Mesenchymal stem cell (in vitro differentiated cells and primary cell): ENCODE data around the gene SCN8A.
A peak's percentile ranks its signal among the peaks of the same experiment; 100 is the strongest.
"Not testable (repeated sequence)": the region's sequence is repeated elsewhere in the genome, so short reads cannot be mapped to it uniquely, and the experiment has no call there.

Source experiments
- DNase-seq: peaks from one replicate; pipeline ENCODE4 v3.0.0-alpha.2; 2013
- H2AFZ ChIP-seq: one replicate; pipeline ENCODE4 v1.6.1; 2013; ENCODE audit warnings: low read depth, mild to moderate bottlenecking, control low read depth, inconsistent platforms, low read length, moderate library complexity
- H2AK5ac ChIP-seq: 2 replicates; pipeline ENCODE4 v1.6.1; 2013; ENCODE audit warnings: low read length, moderate library complexity, mild to moderate bottlenecking, inconsistent platforms; ENCODE audit not compliant: severe bottlenecking
- H2BK120ac ChIP-seq: one replicate; pipeline ENCODE4 v1.6.1; 2013; ENCODE audit warnings: low read depth, mild to moderate bottlenecking, inconsistent platforms, low read length, moderate library complexity
- H2BK12ac ChIP-seq, 2 experiments: one replicate each; pipeline ENCODE4 v1.6.1; 2013; ENCODE audit warnings: inconsistent platforms in 2 of 2, low read length in 2 of 2, mild to moderate bottlenecking in 2 of 2, moderate library complexity in 2 of 2, control low read depth in 1 of 2
- H2BK15ac ChIP-seq: one replicate; pipeline ENCODE4 v1.6.1; 2013; ENCODE audit warnings: mild to moderate bottlenecking, low read depth, inconsistent platforms; ENCODE audit not compliant: poor library complexity, severe bottlenecking
- H2BK5ac ChIP-seq: 2 replicates; pipeline ENCODE4 v1.6.1; 2013; ENCODE audit warnings: low read depth, mild to moderate bottlenecking, low read length, control low read depth, inconsistent platforms; ENCODE audit not compliant: poor library complexity, severe bottlenecking
- H3K14ac ChIP-seq, 2 experiments: one replicate each; pipeline ENCODE4 v1.6.1; 2013; ENCODE audit warnings: inconsistent platforms in 2 of 2, low read length in 2 of 2, control low read depth in 1 of 2, mild to moderate bottlenecking in 1 of 2, moderate library complexity in 1 of 2
- H3K18ac ChIP-seq, 2 experiments: one replicate each; pipeline ENCODE4 v1.6.1; 2013; ENCODE audit warnings: inconsistent platforms in 2 of 2, low read length in 2 of 2, control low read depth in 1 of 2, low read depth in 1 of 2, mild to moderate bottlenecking in 1 of 2
- H3K23ac ChIP-seq, 2 experiments: one replicate each; pipeline ENCODE4 v1.6.1; 2013; ENCODE audit warnings: inconsistent platforms in 2 of 2, low read length in 2 of 2, mild to moderate bottlenecking in 2 of 2, moderate library complexity in 2 of 2, control low read depth in 1 of 2
- H3K27ac ChIP-seq: 2 replicates; pipeline ENCODE4 v1.5.1; 2013; ENCODE audit warnings: mild to moderate bottlenecking, moderate library complexity, low read length, control low read depth, inconsistent platforms; ENCODE audit not compliant: poor library complexity, severe bottlenecking
- H3K27me3 ChIP-seq, 2 experiments: 2 replicates each; pipeline versions ENCODE4 v1.6.1 to v1.7.0; 2013; ENCODE audit warnings: low read length in 2 of 2, mild to moderate bottlenecking in 2 of 2, moderate library complexity in 2 of 2, control low read depth in 1 of 2, inconsistent platforms in 1 of 2; ENCODE audit not compliant: control insufficient read depth in 1 of 2, insufficient read depth in 1 of 2
- H3K36me3 ChIP-seq, 2 experiments: 2 replicates each; pipeline versions ENCODE4 v1.6.1 to v1.7.0; 2013; ENCODE audit warnings: low read length in 2 of 2, control low read depth in 1 of 2, inconsistent platforms in 1 of 2, low read depth in 1 of 2, mild to moderate bottlenecking in 1 of 2; ENCODE audit not compliant: insufficient read depth in 2 of 2, control insufficient read depth in 1 of 2
- H3K4ac ChIP-seq, 2 experiments: one replicate each; pipeline ENCODE4 v1.6.1; 2013; ENCODE audit warnings: inconsistent platforms in 2 of 2, low read length in 2 of 2, mild to moderate bottlenecking in 2 of 2, moderate library complexity in 2 of 2, control low read depth in 1 of 2, low read depth in 1 of 2
- H3K4me1 ChIP-seq: 2 replicates; pipeline ENCODE4 v1.6.1; 2013; ENCODE audit warnings: low read depth, low read length, control low read depth; ENCODE audit not compliant: control insufficient read depth, insufficient read depth
- H3K4me2 ChIP-seq: 2 replicates; pipeline ENCODE4 v1.6.1; 2013; ENCODE audit warnings: low read length, mild to moderate bottlenecking, inconsistent platforms; ENCODE audit not compliant: poor library complexity, severe bottlenecking
- H3K4me3 ChIP-seq, 2 experiments: 2 replicates each; pipeline versions ENCODE4 v1.5.1 to v1.7.0; 2013; ENCODE audit warnings: low read length in 2 of 2, mild to moderate bottlenecking in 2 of 2, control low read depth in 1 of 2, low read depth in 1 of 2; ENCODE audit not compliant: insufficient read depth in 1 of 2
- H3K79me1 ChIP-seq: replicated peaks from 2 replicates; pipeline ENCODE4 v1.6.1; 2013; ENCODE audit warnings: mild to moderate bottlenecking, control low read depth, low read length, inconsistent platforms; ENCODE audit not compliant: poor library complexity, severe bottlenecking
- H3K9ac ChIP-seq: 2 replicates; pipeline ENCODE4 v1.7.0; 2013; ENCODE audit warnings: mild to moderate bottlenecking, low read length, moderate library complexity
- H3K9me3 ChIP-seq: 2 replicates; pipeline ENCODE4 v1.7.0; 2013; ENCODE audit warnings: mild to moderate bottlenecking, low read length; ENCODE audit not compliant: control insufficient read depth
- H4K8ac ChIP-seq: one replicate; pipeline ENCODE4 v1.6.1; 2013; ENCODE audit warnings: inconsistent platforms, mild to moderate bottlenecking, low read length, moderate library complexity
- H4K91ac ChIP-seq: one replicate; pipeline ENCODE4 v1.6.1; 2013; ENCODE audit warnings: mild to moderate bottlenecking, low read length, inconsistent platforms
- WGBS: methylation state at CpG from one replicate; pipeline ENCODE4 v1.1.7; 2013; ENCODE audit warnings: mixed read lengths; 5-methylcytosine and 5-hydroxymethylcytosine counted together

SCN8A gene

DNA sequence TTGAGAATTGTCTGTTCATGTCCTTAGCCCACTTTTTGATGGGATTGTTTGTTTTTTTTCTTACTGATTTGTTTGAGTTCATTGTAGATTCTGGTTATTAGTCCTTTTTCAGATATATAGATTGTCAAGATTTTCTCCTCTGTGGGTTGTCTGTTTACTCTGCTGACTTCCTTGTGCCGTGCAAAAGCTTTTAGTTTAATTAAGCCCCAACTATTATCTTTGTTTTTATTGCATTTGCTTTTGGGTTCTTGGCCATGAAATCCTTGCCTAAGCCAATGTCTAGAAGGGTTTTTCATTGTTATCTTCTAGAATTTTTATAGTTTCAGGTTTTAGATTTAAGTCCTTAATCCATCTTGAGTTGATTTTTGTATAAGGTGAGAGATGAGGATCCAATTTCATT lies 14.9 kb downstream of the SCN8A start:
- not testable (repeated sequence) for H3K23ac ChIP-seq, H3K9me3 ChIP-seq, H4K8ac ChIP-seq, H3K4me3 ChIP-seq, H2BK120ac ChIP-seq, H4K91ac ChIP-seq, H2BK5ac ChIP-seq, H3K18ac ChIP-seq, H3K4me1 ChIP-seq, H2AFZ ChIP-seq, H3K27me3 ChIP-seq, H3K4me2 ChIP-seq, H2BK15ac ChIP-seq, H3K4ac ChIP-seq, H2AK5ac ChIP-seq, H2BK12ac ChIP-seq, H3K27ac ChIP-seq, DNase-seq, H3K14ac ChIP-seq, H3K36me3 ChIP-seq, H3K9ac ChIP-seq, H3K79me1 ChIP-seq
- WGBS = no CpG with 5 or more reads among the region's 1 CpG

DNA sequence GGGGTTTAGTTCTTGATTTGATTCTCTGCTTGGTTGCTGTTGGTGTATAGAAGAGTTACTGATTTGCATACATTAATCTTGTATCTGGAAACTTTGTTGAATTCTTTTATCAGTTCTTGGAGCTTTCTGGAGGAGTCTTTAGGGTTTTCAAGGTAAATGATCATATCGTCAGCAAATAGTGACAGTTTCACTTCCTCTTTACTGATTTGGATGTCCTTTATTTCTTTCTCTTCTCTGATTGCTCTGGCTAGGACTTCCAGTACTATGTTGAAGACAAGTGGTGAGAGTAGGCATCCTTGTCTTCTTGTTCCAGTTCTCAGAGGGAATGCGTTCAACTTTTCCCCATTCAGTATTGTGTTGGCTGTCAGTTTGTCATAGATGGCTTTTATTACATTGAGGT lies 16.2 kb downstream of the SCN8A start:
- not testable (repeated sequence) for H2AFZ ChIP-seq, H2AK5ac ChIP-seq, H2BK5ac ChIP-seq, H3K27me3 ChIP-seq, H3K4me3 ChIP-seq, H2BK15ac ChIP-seq, H3K23ac ChIP-seq, H2BK120ac ChIP-seq, H3K79me1 ChIP-seq, H3K27ac ChIP-seq, H3K4me1 ChIP-seq, H3K14ac ChIP-seq, H3K4ac ChIP-seq, H3K18ac ChIP-seq, H4K8ac ChIP-seq, H3K36me3 ChIP-seq, H2BK12ac ChIP-seq, H4K91ac ChIP-seq, H3K9me3 ChIP-seq, DNase-seq, H3K9ac ChIP-seq, H3K4me2 ChIP-seq
- 100% methylated on average over 2 of the region's 2 CpGs for WGBS

DNA sequence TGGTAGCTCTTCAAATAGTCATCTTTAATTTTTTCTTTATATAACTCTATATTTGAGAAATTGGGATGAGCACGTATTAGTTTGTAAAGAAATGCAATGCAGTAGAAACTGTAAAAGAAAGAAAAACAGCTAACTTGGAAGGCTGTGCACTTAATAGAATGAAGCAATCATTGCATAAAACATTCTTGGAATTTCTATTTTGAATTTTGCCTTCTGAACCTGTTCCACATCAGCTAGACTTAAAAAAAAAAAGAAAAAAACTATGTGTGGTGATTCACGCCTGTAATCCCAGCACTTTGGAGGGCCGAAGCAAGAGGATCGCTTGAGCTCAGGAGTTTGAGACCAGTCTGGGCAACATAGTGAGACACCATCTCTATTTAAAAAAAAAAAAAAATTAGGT lies 29.4 kb downstream of the SCN8A start:
- no peak overlapping the region for H4K8ac ChIP-seq
- H4K91ac ChIP-seq = no peak overlapping the region
- H3K27ac ChIP-seq = no peak overlapping the region
- H3K79me1 ChIP-seq = no peaks in the 10 kb centered on the region
- no peak overlapping the region for H2BK120ac ChIP-seq
- H3K18ac ChIP-seq = no peak overlapping the region
- no peaks in the 10 kb centered on the region for H3K4me1 ChIP-seq
- WGBS = 100% methylated on average over 3 of the region's 4 CpGs
- no peak for DNase-seq
- H3K14ac ChIP-seq = no peak overlapping the region
- no peak overlapping the region for H2BK5ac ChIP-seq
- H2AK5ac ChIP-seq = no peak overlapping the region
- peaks cover 3% of the 10 kb centered on the region for H3K9me3 ChIP-seq
- peak overlapping the region in 1 of 2 experiments; percentile 28 for H3K4me3 ChIP-seq
- peaks cover 0 to 7% of the 10 kb centered on the region in 2 experiments for H3K27me3 ChIP-seq
- H3K4ac ChIP-seq = no peak overlapping the region
- peak overlapping the region; percentile 12 for H3K9ac ChIP-seq
- no peak overlapping the region for H2AFZ ChIP-seq
- H2BK12ac ChIP-seq = no peak overlapping the region
- no peak overlapping the region for H3K23ac ChIP-seq
- H3K4me2 ChIP-seq = no peak overlapping the region
- no peaks in the 10 kb centered on the region for H3K36me3 ChIP-seq
- H2BK15ac ChIP-seq = no peak overlapping the region

DNA sequence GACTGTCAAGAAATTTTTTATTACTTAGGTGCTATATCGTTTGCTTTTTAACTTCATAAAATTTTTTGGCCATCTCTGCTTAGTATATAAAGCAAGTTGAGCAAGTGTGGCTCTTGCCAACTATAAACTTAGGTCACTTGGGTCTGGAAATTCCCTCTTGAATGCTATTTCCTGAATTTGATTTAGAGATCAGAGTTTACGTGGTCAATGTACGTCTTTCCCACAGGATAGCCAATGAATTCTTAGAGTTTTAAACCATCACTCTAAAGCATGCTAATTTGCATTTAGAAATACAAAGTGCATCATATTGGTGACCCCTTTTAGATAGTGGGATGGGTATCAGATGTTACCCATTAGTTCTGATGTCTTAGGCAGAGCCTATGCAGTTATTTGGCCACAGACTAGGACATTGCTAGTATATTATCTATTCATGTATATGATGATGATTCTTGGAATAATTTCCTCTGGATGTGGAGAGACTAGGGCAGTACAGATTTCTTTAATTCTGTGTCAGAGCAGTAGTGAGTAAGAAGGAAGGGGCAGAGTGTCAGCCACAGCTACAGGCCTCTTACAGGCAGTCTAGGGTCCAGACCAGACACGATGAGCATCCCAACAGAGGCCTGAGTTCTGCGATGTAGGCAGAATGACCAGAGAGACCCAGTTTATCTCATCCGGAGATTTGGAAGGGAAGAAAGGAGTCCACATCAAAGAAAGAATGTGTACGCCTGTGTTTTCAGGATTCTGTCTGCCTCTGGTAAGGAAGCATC lies 30.3 kb downstream of the SCN8A start:
- peak overlapping the region; percentile 7 for H3K9ac ChIP-seq
- H2AK5ac ChIP-seq = no peak overlapping the region
- no peaks in the 10 kb centered on the region for H3K4me1 ChIP-seq
- no peak overlapping the region for H3K14ac ChIP-seq
- H2BK5ac ChIP-seq = no peak overlapping the region
- H3K4ac ChIP-seq = no peak overlapping the region
- H3K27me3 ChIP-seq = peaks cover 0 to 12% of the 10 kb centered on the region in 2 experiments
- no peaks in the 10 kb centered on the region for H3K79me1 ChIP-seq
- peak overlapping the region in 1 of 2 experiments; percentile 28 for H3K4me3 ChIP-seq
- no peak overlapping the region for H3K23ac ChIP-seq
- no peak overlapping the region for H4K8ac ChIP-seq
- H3K18ac ChIP-seq = no peak overlapping the region
- no peak overlapping the region for H4K91ac ChIP-seq
- no peak overlapping the region for H3K27ac ChIP-seq
- no peak overlapping the region for H2BK120ac ChIP-seq
- H2BK15ac ChIP-seq = no peak overlapping the region
- H3K9me3 ChIP-seq = peaks cover 3% of the 10 kb centered on the region
- WGBS = 95% methylated on average over 4 of the region's 7 CpGs
- no peak overlapping the region for H3K4me2 ChIP-seq
- DNase-seq = peak; percentile 65
- H2AFZ ChIP-seq = no peak overlapping the region
- no peak overlapping the region for H2BK12ac ChIP-seq
- no peaks in the 10 kb centered on the region for H3K36me3 ChIP-seq
